ENCODE results near the gene RPS15. TPM values are rescaled to one million over a fixed set of nuclear protein-coding genes. Genes with fewer than 3 reads are reported as not detected.
"Not testable (repeated sequence)": the region's sequence is repeated elsewhere in the genome, so short reads cannot be mapped to it uniquely, and the experiment has no call there.

RPS15 gene
- total RNA-seq, 4 donors from 2014 or later, result 1,802 to 3,909 (median 2,793) TPM

DNA sequence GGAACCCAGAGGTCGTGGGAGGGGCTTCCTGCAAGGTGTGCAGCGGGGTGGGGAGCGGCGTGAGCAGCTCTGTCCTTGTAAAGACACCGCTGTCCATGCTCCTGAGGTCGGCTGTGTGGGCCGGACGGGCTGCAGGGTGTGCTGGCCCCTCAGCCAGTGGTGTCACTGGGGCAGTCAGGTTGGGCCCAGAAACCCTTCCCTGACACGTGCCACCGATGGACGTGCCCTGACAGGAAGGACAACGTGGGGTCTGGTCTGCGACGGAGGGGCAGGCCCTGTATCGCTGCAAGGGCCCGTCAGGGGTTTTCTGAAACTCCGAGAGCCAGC lies 4.2 kb upstream of the RPS15 start:
- Histone ChIP-seq H3K4me1 (peaks cover 12% of the 10 kb centered on the region), H3K9me3 (no peaks in the 10 kb centered on the region), H3K4me3 (no peak overlapping the region), H3K36me3 (peaks cover 67% of the 10 kb centered on the region), H3K27ac (no peak overlapping the region), H3K27me3 (no peaks in the 10 kb centered on the region)
- no peak for DNase-seq (ENCODE audit: low spot score in 2 of 2)
- TF ChIP-seq POLR2A (IDR thresholded peaks at IDR 0.05), result no peak
- no peak for TF ChIP-seq EP300 (IDR thresholded peaks at IDR 0.05)
- TF ChIP-seq POLR2AphosphoS5 (IDR thresholded peaks at IDR 0.05), result no peak
- TF ChIP-seq, protein P1, sequence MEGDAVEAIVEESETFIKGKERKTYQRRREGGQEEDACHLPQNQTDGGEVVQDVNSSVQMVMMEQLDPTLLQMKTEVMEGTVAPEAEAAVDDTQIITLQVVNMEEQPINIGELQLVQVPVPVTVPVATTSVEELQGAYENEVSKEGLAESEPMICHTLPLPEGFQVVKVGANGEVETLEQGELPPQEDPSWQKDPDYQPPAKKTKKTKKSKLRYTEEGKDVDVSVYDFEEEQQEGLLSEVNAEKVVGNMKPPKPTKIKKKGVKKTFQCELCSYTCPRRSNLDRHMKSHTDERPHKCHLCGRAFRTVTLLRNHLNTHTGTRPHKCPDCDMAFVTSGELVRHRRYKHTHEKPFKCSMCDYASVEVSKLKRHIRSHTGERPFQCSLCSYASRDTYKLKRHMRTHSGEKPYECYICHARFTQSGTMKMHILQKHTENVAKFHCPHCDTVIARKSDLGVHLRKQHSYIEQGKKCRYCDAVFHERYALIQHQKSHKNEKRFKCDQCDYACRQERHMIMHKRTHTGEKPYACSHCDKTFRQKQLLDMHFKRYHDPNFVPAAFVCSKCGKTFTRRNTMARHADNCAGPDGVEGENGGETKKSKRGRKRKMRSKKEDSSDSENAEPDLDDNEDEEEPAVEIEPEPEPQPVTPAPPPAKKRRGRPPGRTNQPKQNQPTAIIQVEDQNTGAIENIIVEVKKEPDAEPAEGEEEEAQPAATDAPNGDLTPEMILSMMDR (IDR thresholded peaks at IDR 0.05), result no peak
- 91% methylated on average over 4 of the region's 17 CpGs for WGBS

DNA sequence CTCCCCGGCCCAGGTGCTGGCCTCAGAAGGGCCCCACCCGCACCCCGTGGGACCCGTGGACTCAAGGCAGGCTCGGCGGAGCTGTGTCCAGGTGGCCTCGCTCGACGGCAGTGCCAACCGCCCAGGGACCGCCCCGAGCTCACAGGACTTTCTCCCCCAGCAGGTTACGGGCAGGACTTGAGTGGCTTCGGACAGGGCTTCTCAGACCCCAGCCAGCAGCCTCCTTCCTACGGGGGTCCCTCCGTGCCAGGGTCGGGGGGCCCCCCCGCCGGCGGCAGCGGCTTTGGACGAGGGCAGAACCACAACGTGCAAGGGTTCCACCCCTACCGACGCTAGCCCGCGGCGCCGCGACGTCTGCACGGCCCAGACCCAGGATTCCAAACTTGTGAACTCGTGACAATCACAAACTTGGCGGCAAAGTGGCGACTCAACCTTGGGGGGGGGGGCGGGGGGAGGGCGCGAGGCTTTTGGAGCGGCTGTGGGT lies 3.6 kb upstream of the RPS15 start:
- Histone ChIP-seq H3K9me3 (no peaks in the 10 kb centered on the region), H3K27me3 (no peaks in the 10 kb centered on the region), H3K4me1 (peaks cover 14% of the 10 kb centered on the region), H3K27ac (no peak overlapping the region), H3K4me3 (no peak overlapping the region), H3K36me3 (peaks cover 63% of the 10 kb centered on the region)
- WGBS, result 86% methylated on average over 19 of the region's 39 CpGs
- DNase-seq (ENCODE audit: low spot score in 2 of 2), result no peak
- TF ChIP-seq POLR2AphosphoS5 (IDR thresholded peaks at IDR 0.05), result no peak
- TF ChIP-seq, protein P1 (IDR thresholded peaks at IDR 0.05), result no peak
- TF ChIP-seq POLR2A (IDR thresholded peaks at IDR 0.05), result no peak
- TF ChIP-seq EP300 (IDR thresholded peaks at IDR 0.05), result no peak

DNA sequence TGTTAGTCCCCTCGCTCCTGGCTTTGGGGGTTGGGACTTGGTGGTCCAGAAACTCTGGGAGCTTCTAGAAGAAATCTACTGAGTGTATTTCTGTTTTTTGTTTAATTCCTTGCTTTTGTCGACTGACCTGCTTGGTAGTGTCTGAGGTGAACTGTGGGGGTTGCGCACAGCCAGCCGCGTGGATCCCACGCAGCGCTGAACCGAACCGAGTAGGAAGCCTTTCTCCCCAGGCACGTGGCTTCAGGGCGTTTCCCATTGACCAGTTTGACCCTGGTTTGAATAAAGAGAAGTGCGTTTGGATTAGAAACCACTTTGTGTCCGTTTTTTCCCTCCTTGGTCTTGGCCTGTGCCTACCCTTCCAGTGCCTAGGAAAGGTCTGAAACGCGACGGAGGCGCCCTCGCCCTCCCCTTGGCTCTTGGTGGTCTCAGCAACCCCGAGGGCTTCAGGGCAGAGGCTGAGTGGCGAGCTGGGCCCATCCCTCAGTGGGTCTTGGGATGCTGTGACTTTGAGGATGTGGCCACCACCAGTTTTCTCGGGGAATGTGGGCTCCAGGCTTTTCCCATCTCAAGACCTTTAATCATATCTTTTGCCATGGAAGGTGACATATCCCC lies 2.7 kb upstream of the RPS15 start:
- WGBS, result 86% methylated on average over 21 of the region's 21 CpGs
- Histone ChIP-seq H3K4me3 (no peak overlapping the region), H3K27ac (no peak overlapping the region), H3K27me3 (no peaks in the 10 kb centered on the region), H3K4me1 (peaks cover 23% of the 10 kb centered on the region), H3K36me3 (peaks cover 63% of the 10 kb centered on the region), H3K9me3 (no peaks in the 10 kb centered on the region)
- no peak for DNase-seq (ENCODE audit: low spot score in 2 of 2)
- TF ChIP-seq POLR2A (IDR thresholded peaks at IDR 0.05) (no peak), EP300 (IDR thresholded peaks at IDR 0.05) (no peak), POLR2AphosphoS5 (IDR thresholded peaks at IDR 0.05) (no peak)
- TF ChIP-seq, protein P1 (IDR thresholded peaks at IDR 0.05), result no peak

DNA sequence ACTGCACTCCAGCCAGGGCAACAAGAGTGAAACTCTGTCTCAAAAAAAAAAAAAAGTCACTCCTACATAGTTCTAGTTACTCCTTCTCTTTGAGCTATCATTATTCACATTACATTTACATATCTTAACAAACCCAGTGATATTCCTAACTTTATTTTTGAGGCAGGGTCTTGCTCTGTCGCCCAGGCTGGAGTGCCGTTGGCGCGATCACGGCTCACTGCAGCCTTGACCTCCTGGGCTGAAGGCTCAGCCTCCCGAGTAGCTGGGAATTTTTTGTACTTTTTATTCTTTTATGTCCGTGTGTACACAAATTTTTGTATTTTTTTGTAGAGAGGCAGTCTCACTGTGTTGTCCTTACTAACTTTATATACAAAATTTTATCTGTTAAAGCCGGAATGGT lies 587 bp upstream of the RPS15 start:
- H3K4me1 ChIP-seq, result peaks cover 30% of the 10 kb centered on the region
- 58% methylated on average over 8 of the region's 8 CpGs for WGBS
- no peaks in the 10 kb centered on the region for H3K27me3 ChIP-seq
- no peaks in the 10 kb centered on the region for H3K9me3 ChIP-seq
- TF ChIP-seq EP300 (IDR thresholded peaks at IDR 0.05) (no peak), POLR2A (IDR thresholded peaks at IDR 0.05) (no peak), POLR2AphosphoS5 (IDR thresholded peaks at IDR 0.05) (no peak)
- TF ChIP-seq, protein P1 (IDR thresholded peaks at IDR 0.05), result no peak
- no peak overlapping the region for H3K4me3 ChIP-seq
- no peak for DNase-seq (ENCODE audit: low spot score in 2 of 2)
- H3K27ac ChIP-seq, result no peak overlapping the region
- H3K36me3 ChIP-seq, result peaks cover 63% of the 10 kb centered on the region

DNA sequence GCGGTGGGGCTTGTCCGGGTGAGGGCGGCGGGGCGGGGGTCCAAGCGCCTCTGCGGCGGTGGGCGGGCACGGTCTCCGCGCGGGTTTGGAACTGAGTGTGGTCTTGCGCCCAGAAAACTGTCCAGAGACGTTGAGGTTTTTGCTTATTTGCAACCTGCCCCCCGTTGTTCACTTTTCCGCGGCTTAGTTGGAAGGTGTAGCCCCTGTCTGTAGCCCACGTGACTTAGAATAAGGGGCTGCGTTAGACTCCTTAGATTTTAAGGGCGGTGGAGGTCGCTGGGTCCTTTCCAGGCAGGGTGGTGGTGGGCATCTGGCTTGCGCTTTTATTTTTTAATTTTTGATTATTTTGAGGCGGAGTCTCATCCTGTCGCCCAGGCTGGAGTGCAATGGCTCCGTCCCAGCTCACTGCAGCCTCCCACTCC lies 748 bp downstream of the RPS15 start:
- peaks cover 50% of the 10 kb centered on the region for H3K36me3 ChIP-seq
- no peaks in the 10 kb centered on the region for H3K9me3 ChIP-seq
- WGBS, result 1% methylated on average over 11 of the region's 26 CpGs
- TF ChIP-seq, protein P1 (IDR thresholded peaks at IDR 0.05), result no peak
- no peak for TF ChIP-seq POLR2AphosphoS5 (IDR thresholded peaks at IDR 0.05)
- no peak for TF ChIP-seq POLR2A (IDR thresholded peaks at IDR 0.05)
- TF ChIP-seq EP300 (IDR thresholded peaks at IDR 0.05), result no peak
- no peak for DNase-seq (ENCODE audit: low spot score in 2 of 2)
- H3K4me1 ChIP-seq, result peaks cover 35% of the 10 kb centered on the region
- peak overlapping the region; percentile 83 for H3K27ac ChIP-seq
- peak overlapping the region; percentile 58 for H3K4me3 ChIP-seq
- no peaks in the 10 kb centered on the region for H3K27me3 ChIP-seq

DNA sequence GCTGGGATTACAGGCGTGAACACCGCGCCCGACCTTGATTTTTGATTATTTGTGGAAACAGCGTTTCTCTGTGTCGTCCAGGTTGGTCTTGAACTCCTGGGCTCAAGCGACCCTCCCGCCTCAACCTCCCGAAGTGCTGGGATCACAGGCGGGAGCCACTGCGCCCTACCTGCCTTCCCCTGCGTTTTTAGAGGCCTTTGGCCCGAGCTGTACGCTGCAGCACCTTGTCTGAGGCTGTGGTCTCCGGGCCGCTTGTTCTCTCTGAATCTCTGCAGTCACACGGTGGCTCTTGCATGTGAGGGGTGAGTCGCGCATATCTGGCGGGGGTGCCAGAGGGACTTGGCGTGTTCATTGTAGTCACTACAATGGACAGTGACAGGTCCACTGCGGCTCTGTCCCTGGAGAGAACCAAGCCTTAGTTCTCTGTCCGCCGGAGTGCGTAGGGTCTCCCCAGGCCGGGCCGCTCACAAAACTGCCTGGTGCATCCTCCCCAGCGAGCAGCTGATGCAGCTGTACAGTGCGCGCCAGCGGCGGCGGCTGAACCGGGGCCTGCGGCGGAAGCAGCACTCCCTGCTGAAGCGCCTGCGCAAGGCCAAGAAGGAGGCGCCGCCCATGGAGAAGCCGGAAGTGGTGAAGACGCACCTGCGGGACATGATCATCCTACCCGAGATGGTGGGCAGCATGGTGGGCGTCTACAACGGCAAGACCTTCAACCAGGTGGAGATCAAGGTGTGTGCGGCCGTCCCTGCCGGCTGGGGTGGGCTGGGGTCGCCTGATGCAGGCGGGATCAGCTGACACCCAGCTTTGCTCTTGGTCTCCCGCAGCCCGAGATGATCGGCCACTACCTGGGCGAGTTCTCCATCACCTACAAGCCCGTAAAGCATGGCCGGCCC lies 1.6 kb downstream of the RPS15 start:
- H3K27ac ChIP-seq, result not testable (repeated sequence)

More for the DNA sequence above, 1.6 kb downstream of the RPS15 start:
- H3K27me3 ChIP-seq; DNase-seq (ENCODE audit: low spot score in 2 of 2); H3K9me3 ChIP-seq: not testable (repeated sequence)
- peak overlapping the region; percentile 58 for H3K4me3 ChIP-seq
- peaks cover 42% of the 10 kb centered on the region for H3K36me3 ChIP-seq
- 77% methylated on average over 47 of the region's 57 CpGs for WGBS
- H3K4me1 ChIP-seq, result peaks cover 37% of the 10 kb centered on the region
